HL-60/S4 treated with phorbol 12-myristate 13-acetate at 8.2 ng/mL for 4 days and 3 days (cell line): ENCODE measurements around the gene TMCO1.
"Not testable (repeated sequence)": the region's sequence is repeated elsewhere in the genome, so short reads cannot be mapped to it uniquely, and the experiment has no call there.

Experiments
- in situ Hi-C: fragments of 300-500 bp; cut with MboI; formaldehyde crosslinking; loops from 2 replicates; pipeline ENCODE4 v1.15.0; 2022; ENCODE audit warnings: low sequenced_read_pairs

TMCO1 gene

GRCh38 chr1:165688046-165688445, 80.6 kb downstream of the TMCO1 start:
- in situ Hi-C loops: no loop called here

- in situ Hi-C loops: no loop called here
Measured at GRCh38 chr1:165686971-165687433, 81.7 kb downstream of the TMCO1 start.

GRCh38 chr1:165686121-165686970, 82.3 kb downstream of the TMCO1 start:
- in situ Hi-C loops: no loop called here

- in situ Hi-C loops: no loop called here
Measured at GRCh38 chr1:165683848-165684485, 84.7 kb downstream of the TMCO1 start.

GRCh38 chr1:165680773-165681172, 87.9 kb downstream of the TMCO1 start:
- in situ Hi-C loops: not testable (repeated sequence)

GRCh38 chr1:165680303-165680702, 88.4 kb downstream of the TMCO1 start:
- in situ Hi-C loops: no loop called here

GRCh38 chr1:165679282-165680036, 89.2 kb downstream of the TMCO1 start:
- in situ Hi-C loops: no loop called here

- in situ Hi-C loops: no loop called here
Measured at GRCh38 chr1:165678509-165678908, 90.2 kb downstream of the TMCO1 start.
